Esophagus (tissue), 2 donors: ENCODE data around the gene CDH6. TPM values are rescaled to one million over a fixed set of nuclear protein-coding genes. Genes with fewer than 3 reads are reported as not detected.

Experiments
- H3K27ac ChIP-seq, 2 donors: one replicate each; pipeline ENCODE4 v1.5.1; 2013; ENCODE audit warnings: low read depth in 2 of 2, mild to moderate bottlenecking in 2 of 2, inconsistent platforms in 1 of 2, low read length in 1 of 2, moderate library complexity in 1 of 2
- H3K27me3 ChIP-seq, 2 donors: one replicate each; pipeline ENCODE4 v1.6.1; 2013; ENCODE audit warnings: low read length in 2 of 2, control low read depth in 1 of 2, mild to moderate bottlenecking in 1 of 2; ENCODE audit not compliant: insufficient read depth in 2 of 2, control insufficient read depth in 1 of 2
- H3K36me3 ChIP-seq, 2 donors: one replicate each; pipeline ENCODE4 v1.6.1; 2013; ENCODE audit warnings: low read length in 1 of 2; ENCODE audit not compliant: control insufficient read depth in 2 of 2, insufficient read depth in 2 of 2
- H3K4me1 ChIP-seq, 2 donors: one replicate each; pipeline ENCODE4 v1.6.1; 2013; ENCODE audit warnings: low read length in 1 of 2; ENCODE audit not compliant: control insufficient read depth in 2 of 2, insufficient read depth in 2 of 2
- H3K4me3 ChIP-seq, 2 donors: one replicate each; pipeline ENCODE4 v1.5.1; 2013; ENCODE audit warnings: low read length in 2 of 2, mild to moderate bottlenecking in 2 of 2, low read depth in 1 of 2, moderate library complexity in 1 of 2
- H3K9me3 ChIP-seq, 2 donors: one replicate each; pipeline ENCODE4 v1.6.1; 2013; ENCODE audit warnings: mild to moderate bottlenecking in 2 of 2, low read depth in 1 of 2, low read length in 1 of 2, moderate library complexity in 1 of 2; ENCODE audit not compliant: control insufficient read depth in 2 of 2, insufficient read depth in 1 of 2
- WGBS, 2 donors: extraction: QIAGEN DNeasy Blood & Tissue Kit; methylation state at CpG; one replicate each; pipeline ENCODE4 v1.1.7; 2013; 5-methylcytosine and 5-hydroxymethylcytosine counted together
- polyA plus RNA-seq, 2 donors: library from polyadenylated mRNA; stranded (reverse); fragments of 200-250 nt; gene quantifications; one replicate each; pipeline ENCODE4 v1.2.3, GENCODE V29; 2013
- donor health status: healthy with polysubstance abuse.
- donor health status: Bipolar disorder and iron deficiency.

CDH6 gene
- polyA plus RNA-seq, 2 donors = 0.31 to 0.42 TPM

DNA sequence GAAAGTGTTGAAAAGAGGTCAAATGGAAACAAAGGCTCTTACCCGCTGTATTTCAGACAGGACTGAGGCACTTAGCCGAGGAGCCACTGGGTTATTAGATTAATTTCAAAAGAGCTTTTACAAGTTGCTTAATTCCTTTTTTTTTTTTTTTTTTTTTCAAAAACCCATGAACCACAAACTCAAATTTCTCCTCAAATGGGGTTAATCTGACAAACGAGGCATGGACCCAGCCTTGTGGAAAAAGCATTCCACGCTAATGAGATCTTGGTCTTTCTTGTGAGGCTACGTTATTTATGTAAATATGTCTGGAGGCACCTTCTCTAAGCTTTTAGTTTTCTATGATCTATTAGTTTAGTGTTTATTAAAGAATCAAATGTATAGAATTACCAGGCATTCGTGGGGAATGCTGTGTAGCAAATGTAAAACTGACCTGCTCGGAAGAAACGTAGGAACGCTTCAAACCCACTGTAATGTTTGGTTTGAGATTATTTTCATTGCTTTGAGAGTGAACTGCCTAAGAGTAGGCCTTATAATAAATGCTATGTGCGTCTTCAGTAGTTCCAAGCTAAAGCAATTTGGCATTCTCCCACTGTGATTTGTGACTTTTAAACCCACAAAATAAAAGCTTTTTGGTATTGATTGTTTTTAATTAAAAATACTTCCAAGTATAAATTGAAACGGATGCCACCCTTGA lies 134.7 kb downstream of the CDH6 start:
- H3K9me3 ChIP-seq = no peaks in the 10 kb centered on the region
- no peaks in the 10 kb centered on the region for H3K36me3 ChIP-seq
- no peak overlapping the region for H3K4me3 ChIP-seq
- WGBS, 2 donors = 60 to 63% methylated on average over 11 of the region's 11 CpGs
- H3K4me1 ChIP-seq = no peaks in the 10 kb centered on the region
- no peaks in the 10 kb centered on the region for H3K27me3 ChIP-seq
- H3K27ac ChIP-seq = no peak overlapping the region

- no peak overlapping the region for H3K4me3 ChIP-seq
- WGBS, 2 donors = 92 to 98% methylated on average over 2 of the region's 2 CpGs
- H3K9me3 ChIP-seq = no peaks in the 10 kb centered on the region
- H3K27me3 ChIP-seq = no peaks in the 10 kb centered on the region
- no peak overlapping the region for H3K27ac ChIP-seq
- no peaks in the 10 kb centered on the region for H3K36me3 ChIP-seq
- H3K4me1 ChIP-seq = no peaks in the 10 kb centered on the region
These were observed 136.2 kb downstream of the CDH6 start for GRCh38 chr5:31329715-31330114.

GRCh38 chr5:31332160-31332559 lies 138.7 kb downstream of the CDH6 start:
- no peaks in the 10 kb centered on the region for H3K4me1 ChIP-seq
- H3K27ac ChIP-seq = no peak overlapping the region
- H3K27me3 ChIP-seq = no peaks in the 10 kb centered on the region
- H3K4me3 ChIP-seq = no peak overlapping the region
- 84 to 90% methylated on average over 2 of the region's 2 CpGs for WGBS, 2 donors
- no peaks in the 10 kb centered on the region for H3K36me3 ChIP-seq
- H3K9me3 ChIP-seq = no peaks in the 10 kb centered on the region

DNA sequence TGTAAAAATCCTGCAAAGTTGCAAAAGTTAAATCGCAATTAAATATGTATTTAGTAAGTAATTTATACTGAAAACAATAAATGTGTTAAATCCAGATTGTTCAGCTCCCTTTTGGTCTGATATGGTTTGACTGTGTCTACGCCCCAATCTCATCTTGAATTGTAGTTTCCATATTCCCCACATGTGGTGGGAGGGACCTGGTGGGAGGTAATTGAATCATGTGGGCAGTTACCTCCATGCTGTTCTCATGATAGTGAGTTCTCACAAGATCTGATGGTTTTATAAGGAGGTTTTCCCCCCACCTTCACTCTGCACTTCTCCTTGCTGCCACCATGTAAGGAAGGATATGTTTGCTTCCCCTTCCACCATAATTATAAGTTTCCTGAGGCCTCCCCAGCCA lies 140.0 kb downstream of the CDH6 start:
- Histone ChIP-seq H3K4me3 (no peak overlapping the region), H3K9me3 (no peaks in the 10 kb centered on the region), H3K27ac (no peak overlapping the region), H3K27me3 (no peaks in the 10 kb centered on the region), H3K36me3 (no peaks in the 10 kb centered on the region), H3K4me1 (no peaks in the 10 kb centered on the region)
- 84 to 91% methylated on average over 2 of the region's 2 CpGs for WGBS, 2 donors

DNA sequence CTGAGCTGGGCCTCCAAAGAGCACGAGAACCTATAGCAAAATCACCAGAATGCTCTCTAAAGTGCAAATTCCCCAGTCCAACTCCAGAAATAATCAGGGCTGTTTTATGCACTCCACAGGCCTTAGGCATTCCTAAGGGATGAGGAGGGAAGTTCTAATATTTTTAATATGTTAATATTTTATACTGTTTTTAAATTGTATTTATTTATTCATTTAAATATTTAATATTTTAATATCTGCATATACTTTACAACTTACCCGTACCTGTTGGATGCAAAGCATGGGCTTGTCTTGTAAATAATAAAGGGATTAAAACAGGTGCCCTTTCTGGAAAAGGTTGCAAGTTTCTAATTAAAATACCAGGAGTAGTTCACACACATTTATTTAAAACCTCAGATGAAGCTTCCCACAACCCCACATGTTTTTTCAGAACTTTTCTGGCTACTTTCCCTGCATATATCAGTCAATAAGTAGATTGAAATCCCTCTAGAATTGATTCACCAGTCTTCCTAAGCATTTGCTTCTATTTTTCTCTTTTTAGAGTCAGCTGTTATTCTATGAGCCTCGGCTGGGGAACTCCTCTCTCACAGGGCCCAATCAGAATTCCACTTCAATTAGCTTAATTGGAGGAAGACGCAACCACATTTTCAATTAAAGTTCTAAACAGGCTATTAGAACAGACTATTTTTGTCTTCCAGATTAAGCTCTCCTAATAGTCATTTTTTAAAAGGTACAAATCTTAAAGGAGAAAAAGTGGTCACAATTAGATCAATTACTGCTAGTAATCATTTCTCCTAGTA lies 140.8 kb downstream of the CDH6 start:
- no peaks in the 10 kb centered on the region for H3K36me3 ChIP-seq
- no peak overlapping the region for H3K27ac ChIP-seq
- H3K4me3 ChIP-seq = no peak overlapping the region
- H3K4me1 ChIP-seq = no peaks in the 10 kb centered on the region
- WGBS, 2 donors = 75 to 78% methylated on average over 4 of the region's 4 CpGs
- H3K9me3 ChIP-seq = no peaks in the 10 kb centered on the region
- no peaks in the 10 kb centered on the region for H3K27me3 ChIP-seq

- H3K27ac ChIP-seq = no peak overlapping the region
- no peaks in the 10 kb centered on the region for H3K36me3 ChIP-seq
- H3K9me3 ChIP-seq = no peaks in the 10 kb centered on the region
- H3K4me1 ChIP-seq = no peaks in the 10 kb centered on the region
- no peaks in the 10 kb centered on the region for H3K27me3 ChIP-seq
- no peak overlapping the region for H3K4me3 ChIP-seq
These were observed 142.0 kb downstream of the CDH6 start for GRCh38 chr5:31335456-31335855.

DNA sequence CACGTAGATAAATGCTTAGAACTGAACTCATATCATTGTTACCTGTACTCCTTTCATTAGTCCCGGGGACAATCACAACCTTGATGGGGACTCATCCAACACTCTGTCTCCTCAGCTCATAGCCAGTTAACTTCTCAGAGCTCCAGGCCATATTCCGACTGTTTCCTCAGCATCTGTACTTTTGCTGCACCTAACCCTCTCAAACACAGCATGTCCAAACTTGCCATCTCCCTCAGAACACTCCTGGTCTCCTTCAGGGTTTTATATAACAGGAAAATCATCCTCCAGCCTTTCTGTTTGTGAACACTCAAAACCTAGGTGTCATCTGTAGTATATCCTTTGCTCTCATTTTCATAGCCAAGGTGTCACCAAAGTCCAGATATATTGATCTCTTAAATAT lies 150.5 kb downstream of the CDH6 start:
- H3K9me3 ChIP-seq = no peaks in the 10 kb centered on the region
- H3K27ac ChIP-seq = no peak overlapping the region
- WGBS, 2 donors = 50 to 60% methylated on average over 3 of the region's 3 CpGs
- H3K4me1 ChIP-seq = no peaks in the 10 kb centered on the region
- H3K36me3 ChIP-seq = no peaks in the 10 kb centered on the region
- H3K27me3 ChIP-seq = no peaks in the 10 kb centered on the region
- no peak overlapping the region for H3K4me3 ChIP-seq

GRCh38 chr5:31346896-31347551 lies 153.5 kb downstream of the CDH6 start:
- WGBS, 2 donors = 48 to 70% methylated on average over 3 of the region's 3 CpGs
- H3K9me3 ChIP-seq = no peaks in the 10 kb centered on the region
- H3K27ac ChIP-seq = no peak overlapping the region
- no peak overlapping the region for H3K4me3 ChIP-seq
- H3K36me3 ChIP-seq = no peaks in the 10 kb centered on the region
- no peaks in the 10 kb centered on the region for H3K27me3 ChIP-seq
- H3K4me1 ChIP-seq = no peaks in the 10 kb centered on the region

DNA sequence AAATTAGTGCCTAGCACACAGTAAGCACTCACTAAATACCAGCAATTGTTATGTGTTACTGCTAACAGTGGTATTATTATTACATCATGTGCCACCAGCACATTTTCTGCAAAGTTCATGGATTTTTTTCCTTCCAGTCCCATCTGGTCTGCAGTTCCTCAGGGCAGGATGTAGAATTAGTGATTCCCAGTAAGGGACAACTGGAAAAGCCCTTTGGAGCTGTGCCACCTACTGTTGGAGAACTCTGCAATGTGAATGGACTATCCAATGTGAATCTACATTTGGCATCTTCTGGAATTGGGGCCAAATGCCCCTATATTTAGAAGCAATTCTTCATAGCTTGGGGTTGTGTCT lies 154.0 kb downstream of the CDH6 start:
- Histone ChIP-seq H3K36me3 (no peaks in the 10 kb centered on the region), H3K27ac (no peak overlapping the region), H3K4me1 (no peaks in the 10 kb centered on the region), H3K27me3 (no peaks in the 10 kb centered on the region), H3K4me3 (no peak overlapping the region), H3K9me3 (no peaks in the 10 kb centered on the region)
